SK-N-SH (cell line): ENCODE results near the gene TCOF1. TPM values are rescaled to one million over a fixed set of nuclear protein-coding genes. Genes with fewer than 3 reads are reported as not detected.

Experiments
- CTCF ChIA-PET: fragments of 300-600, 350-600 bp; formaldehyde crosslinking; extraction: SDS; loops from one replicate; lab custom pipeline; 2021; lab: Yijun Ruan, JAX
- POLR2A ChIA-PET: fragments of 350-600 bp; sonication (Branson Sonifier 250); formaldehyde crosslinking; extraction: SDS; loops from one replicate; lab custom pipeline; 2020; ENCODE audit warnings: antibody characterized with exemption, inconsistent platforms; lab: Yijun Ruan, JAX
- DNase-seq: peaks from one replicate; pipeline ENCODE4 v3.0.0; 2012
- H2AFZ ChIP-seq: fragments of 200-600 bp; sonication (generic); 2 replicates; pipeline ENCODE4 v1.8.1; 2016; ENCODE audit warnings: antibody characterized with exemption, mild to moderate bottlenecking, low read depth
- H3F3A ChIP-seq: fragments of 200-600 bp; sonication (generic); replicated peaks from 2 replicates; pipeline ENCODE3; 2016; ENCODE audit warnings: antibody characterized with exemption, mild to moderate bottlenecking; ENCODE audit not compliant: insufficient read depth
- H3K27ac ChIP-seq, 2 experiments: fragments of 200-500 bp in 1 of 2; fragments of 200-600 bp in 1 of 2; sonication (Bioruptor generic) in 1 of 2; sonication (generic), shearing (Covaris generic) in 1 of 2; 2 replicates each; pipeline versions ENCODE4 v1.5.1 to v1.6.1; 2014 to 2016; ENCODE audit warnings: low read depth in 2 of 2, inconsistent platforms in 1 of 2, low read length in 1 of 2, mild to moderate bottlenecking in 1 of 2, mixed read lengths in 1 of 2
- H3K27me3 ChIP-seq: fragments of 200-600 bp; sonication (generic), shearing (Covaris generic); 2 replicates; pipeline ENCODE4 v1.6.1; 2016; ENCODE audit warnings: mixed run types; ENCODE audit not compliant: insufficient read depth
- H3K36me3 ChIP-seq, 2 experiments: fragments of 200-500 bp in 1 of 2; fragments of 200-600 bp in 1 of 2; sonication (Bioruptor generic) in 1 of 2; sonication (generic) in 1 of 2; replicated peaks in 1 of 2; 2 replicates each; pipeline versions ENCODE3 to v1.5.1; 2014 to 2016; ENCODE audit warnings: low read length in 1 of 2, mild to moderate bottlenecking in 1 of 2; ENCODE audit not compliant: insufficient read depth in 2 of 2, control insufficient read depth in 1 of 2
- H3K4me1 ChIP-seq, 2 experiments: fragments of 200-500 bp in 1 of 2; fragments of 200-600 bp in 1 of 2; sonication (Bioruptor generic) in 1 of 2; sonication (generic), shearing (Covaris generic) in 1 of 2; 2 replicates each; pipeline versions ENCODE4 v1.5.1 to v1.6.1; 2014 to 2016; ENCODE audit warnings: low read depth in 1 of 2, low read length in 1 of 2, mixed run types in 1 of 2; ENCODE audit not compliant: insufficient read depth in 2 of 2, control insufficient read depth in 1 of 2
- H3K4me2 ChIP-seq: fragments of 200-600 bp; sonication (generic), shearing (Covaris generic); 2 replicates; pipeline ENCODE4 v1.6.1; 2017; ENCODE audit warnings: mixed run types
- H3K4me3 ChIP-seq, 2 experiments: fragments of 200-500 bp in 1 of 2; fragments of 200-600 bp in 1 of 2; sonication (Bioruptor generic) in 1 of 2; sonication (generic), shearing (Covaris generic) in 1 of 2; 2 replicates each; pipeline versions ENCODE4 v1.5.1 to v1.8.1; 2014 to 2016; ENCODE audit warnings: low read depth in 2 of 2, inconsistent platforms in 1 of 2, low read length in 1 of 2, mild to moderate bottlenecking in 1 of 2, mixed read lengths in 1 of 2, moderate library complexity in 1 of 2
- H3K79me2 ChIP-seq: fragments of 200-600 bp; sonication (generic); 2 replicates; pipeline ENCODE4 v1.8.1; 2017; ENCODE audit warnings: mild to moderate bottlenecking; ENCODE audit not compliant: insufficient read depth
- H3K9ac ChIP-seq: fragments of 200-600 bp; sonication (generic); 2 replicates; pipeline ENCODE4 v1.6.1; 2017; ENCODE audit warnings: mixed run types
- H3K9me2 ChIP-seq: fragments of 200-600 bp; sonication (generic); 2 replicates; pipeline ENCODE4 v1.6.1; 2017; ENCODE audit warnings: mixed run types
- H3K9me3 ChIP-seq: fragments of 200-600 bp; sonication (generic); 2 replicates; pipeline ENCODE4 v1.6.1; 2017; ENCODE audit warnings: mixed run types, mild to moderate bottlenecking, moderate library complexity
- H4K20me1 ChIP-seq: fragments of 200-600 bp; sonication (generic); 2 replicates; pipeline ENCODE4 v1.6.1; 2017; ENCODE audit warnings: mild to moderate bottlenecking, mixed run types; ENCODE audit not compliant: insufficient read depth
- CTCF ChIP-seq: fragments of 200-600 bp; sonication (generic); IDR thresholded peaks from 2 replicates; pipeline ENCODE4 v1.6.1; 2017; ENCODE audit warnings: antibody characterized with exemption, mild to moderate bottlenecking, moderate library complexity
- ELF1 ChIP-seq: IDR thresholded peaks from 2 replicates; pipeline ENCODE4 v1.4.0; 2012
- FOSL2 ChIP-seq: IDR thresholded peaks from 2 replicates; pipeline ENCODE4 v1.4.0; 2012; ENCODE audit warnings: low read depth, mild to moderate bottlenecking, moderate library complexity, borderline replicate concordance
- FOXM1 ChIP-seq: IDR thresholded peaks from 2 replicates; pipeline ENCODE4 v1.4.0; 2012; ENCODE audit warnings: low read depth, mild to moderate bottlenecking
- IRF3 ChIP-seq: fragments of 150-350 bp; IDR thresholded peaks from 2 replicates; pipeline ENCODE4 v1.6.1; 2016; ENCODE audit warnings: mild to moderate bottlenecking, low read depth, low read length
- JUND ChIP-seq: IDR thresholded peaks from 2 replicates; pipeline ENCODE4 v1.4.0; 2012
- MXI1 ChIP-seq: IDR thresholded peaks from 2 replicates; pipeline ENCODE4 v1.6.1; 2012; ENCODE audit warnings: mild to moderate bottlenecking, low read depth, low read length, improper control_type of control experiment
- NFIC ChIP-seq: IDR thresholded peaks from 2 replicates; pipeline ENCODE4 v1.4.0; 2012; ENCODE audit warnings: borderline replicate concordance
- NRF1 ChIP-seq: IDR thresholded peaks from 2 replicates; pipeline ENCODE4 v1.6.1; 2012; ENCODE audit warnings: low read depth, mild to moderate bottlenecking, low read length
- PBX3 ChIP-seq: IDR thresholded peaks from 2 replicates; pipeline ENCODE4; 2012
- POLR2AphosphoS5 ChIP-seq: IDR thresholded peaks from 2 replicates; pipeline ENCODE4 v1.6.1; 2012; ENCODE audit warnings: low read depth, low read length
- RCOR1 ChIP-seq: fragments of 150-350 bp; IDR thresholded peaks from 2 replicates; pipeline ENCODE4 v1.6.1; 2017; ENCODE audit warnings: antibody characterized with exemption, low read length
- RFX5 ChIP-seq: IDR thresholded peaks from 2 replicates; pipeline ENCODE4 v1.6.1; 2012; ENCODE audit warnings: mild to moderate bottlenecking, improper control_type of control experiment, low read length
- SMC3 ChIP-seq: IDR thresholded peaks from 2 replicates; pipeline ENCODE4 v1.6.1; 2012; ENCODE audit warnings: low read depth, low read length, improper control_type of control experiment
- TAF1 ChIP-seq: IDR thresholded peaks from 2 replicates; pipeline ENCODE4 v1.6.1; 2012; ENCODE audit warnings: low read depth, mild to moderate bottlenecking, low read length, moderate library complexity, borderline replicate concordance
- TCF12 ChIP-seq: IDR thresholded peaks from 2 replicates; pipeline ENCODE4 v1.4.0; 2012
- USF1 ChIP-seq: IDR thresholded peaks from 2 replicates; pipeline ENCODE4 v1.4.0; 2012; ENCODE audit warnings: low read depth, borderline replicate concordance
- YY1 ChIP-seq: IDR thresholded peaks from 2 replicates; pipeline ENCODE4 v1.4.0; 2012; ENCODE audit warnings: low read depth, mild to moderate bottlenecking
- ZBTB33 ChIP-seq: IDR thresholded peaks from 2 replicates; pipeline ENCODE4 v1.4.0; 2012; ENCODE audit warnings: low read depth, borderline replicate concordance
- WGBS: methylation state at CpG from one replicate; pipeline ENCODE4 v1.1.6; 2017; ENCODE audit warnings: low lambda C conversion rate; 5-methylcytosine and 5-hydroxymethylcytosine counted together
- polyA plus RNA-seq, 3 experiments: library from polyadenylated mRNA; depleted of rRNA; stranded (reverse); fragments of >200 nt; gene quantifications; 2 replicates each; pipeline ENCODE4 v1.2.3, GENCODE V29; 2012

TCOF1 gene
- polyA plus RNA-seq, 1 of the 3 experiments (the other 2 are of a cell fraction) = 33.0 TPM

GRCh38 chr5:150342583-150342982 lies 14.9 kb upstream of the TCOF1 start:
- no peak overlapping the region for H3K4me3 ChIP-seq
- WGBS = 93% methylated on average over 5 of the region's 5 CpGs
- no peaks in the 10 kb centered on the region for H3F3A ChIP-seq
- no peaks in the 10 kb centered on the region for H3K79me2 ChIP-seq
- no peaks in the 10 kb centered on the region for H4K20me1 ChIP-seq
- H3K9ac ChIP-seq = no peak overlapping the region
- TF ChIP-seq IRF3 (no peak), POLR2AphosphoS5 (no peak)
- H3K4me1 ChIP-seq = peaks cover 0 to 2% of the 10 kb centered on the region in 2 experiments; a peak in 1 of 4 replicates
- no peaks in the 10 kb centered on the region for H3K9me3 ChIP-seq
- no peaks in the 10 kb centered on the region for H3K27me3 ChIP-seq
- H3K27ac ChIP-seq = no peak overlapping the region
- H3K4me2 ChIP-seq = no peak overlapping the region
- ChIA-PET CTCF (interaction anchor here (1.0 to 1.4 kb wide), 2 partner anchors 9 to 10 kb away, joined by 4 to 5 read pairs; no protein-coding TSS in a partner anchor), POLR2A (no interaction called here)
- no peak for DNase-seq
- H3K9me2 ChIP-seq = no peaks in the 10 kb centered on the region
- no peaks in the 10 kb centered on the region for H3K36me3 ChIP-seq
- H2AFZ ChIP-seq = no peak overlapping the region

- no peak for TF ChIP-seq USF1
- no peak for TF ChIP-seq SMC3
- TF ChIP-seq PBX3 = no peak
- no peak for TF ChIP-seq FOXM1
- TF ChIP-seq NRF1 = no peak
- no peak for TF ChIP-seq RFX5
- TF ChIP-seq TAF1 = no peak
- no peak for TF ChIP-seq YY1
- TF ChIP-seq IRF3 = no peak
- no peak for TF ChIP-seq ZBTB33
- no peak for TF ChIP-seq MXI1
- TF ChIP-seq ELF1 = no peak
- TF ChIP-seq NFIC = no peak
- TF ChIP-seq CTCF = no peak
- no peak for TF ChIP-seq POLR2AphosphoS5
- TF ChIP-seq TCF12 = no peak
- TF ChIP-seq JUND = no peak
- no peak for TF ChIP-seq FOSL2
- no peak for TF ChIP-seq RCOR1
- TF ChIP-seq, all 33 proteins: peak for 0
- no peaks in the 10 kb centered on the region for H3K79me2 ChIP-seq
- no peak overlapping the region for H3K27ac ChIP-seq
- H3F3A ChIP-seq = no peaks in the 10 kb centered on the region
- POLR2A ChIA-PET = no interaction called here
- H3K36me3 ChIP-seq = no peaks in the 10 kb centered on the region
- H3K4me3 ChIP-seq = no peak overlapping the region
- no peaks in the 10 kb centered on the region for H4K20me1 ChIP-seq
- no peak overlapping the region for H3K9ac ChIP-seq
- peaks cover 0 to 2% of the 10 kb centered on the region in 2 experiments; a peak in 1 of 4 replicates for H3K4me1 ChIP-seq
- CTCF ChIA-PET = interaction anchor here (1.3 to 1.4 kb wide), 2 partner anchors 19 to 120 kb away, joined by 3 read pairs; no protein-coding TSS in a partner anchor
- H3K9me2 ChIP-seq = no peaks in the 10 kb centered on the region
- H3K9me3 ChIP-seq = no peaks in the 10 kb centered on the region
- no peak overlapping the region for H3K4me2 ChIP-seq
- H2AFZ ChIP-seq = no peak overlapping the region
- H3K27me3 ChIP-seq = no peaks in the 10 kb centered on the region
- 79% methylated on average over 6 of the region's 7 CpGs for WGBS
- no peak for DNase-seq
Observed at GRCh38 chr5:150343994-150344631, 13.4 kb upstream of the TCOF1 start.
